HCT116 (cell line): ENCODE data around the gene PTDSS2. TPM values are rescaled to one million over a fixed set of nuclear protein-coding genes. Genes with fewer than 3 reads are reported as not detected.

Experiments used
- ATAC-seq: fragments of 200-7000 bp; cut with Tn5 transposase; 2 replicates; pipeline ENCODE4 v1.9.1; 2020; ENCODE audit warnings: mild to moderate bottlenecking, moderate library complexity
- BruUV-seq: library from RNA; stranded (reverse); fragments of 400-500 nt; replicated peaks from 2 replicates; lab custom pipeline; 2021; lab: Mats Ljungman, UMichigan
- CTCF ChIA-PET: fragments of 300-600 bp; sonication (Branson Sonifier 250); formaldehyde crosslinking; loops from one replicate; lab custom pipeline; 2021; ENCODE audit warnings: antibody characterized with exemption; lab: Charles Lee
- POLR2A ChIA-PET: fragments of 300-600, 350-600 bp; sonication (Branson Sonifier 250); formaldehyde crosslinking; loops from one replicate; lab custom pipeline; 2021; ENCODE audit warnings: antibody characterized with exemption; lab: Charles Lee
- RAD21 ChIA-PET, 2 experiments: fragments of 300-600 bp; sonication (Branson Sonifier 250); formaldehyde crosslinking; loops; one replicate each; lab custom pipeline; 2023; ENCODE audit warnings: low total read pairs in 2 of 2; ENCODE audit not compliant: uncharacterized antibody in 2 of 2, unreplicated experiment in 2 of 2, low non-redundant PET in 1 of 2; lab: Charles Lee
- DNase-seq: peaks from one replicate; pipeline ENCODE4 v3.0.0-alpha.2; 2010; ENCODE audit warnings: low read depth, low spot score
- H2AFZ ChIP-seq: fragments of 200-600 bp; shearing (Covaris generic), sonication (generic); 2 replicates; pipeline ENCODE4 v1.6.1; 2017; ENCODE audit warnings: low read depth, mixed run types, mixed read lengths, antibody characterized with exemption, low read length; ENCODE audit not compliant: poor library complexity, severe bottlenecking
- H3K27ac ChIP-seq: 2 replicates; pipeline ENCODE4 v1.5.1; 2012; ENCODE audit warnings: low read depth, low read length
- H3K27me3 ChIP-seq: fragments of 200-600 bp; sonication (generic); 2 replicates; pipeline ENCODE4 v1.6.1; 2016; ENCODE audit warnings: mixed run types, low read length, mixed read lengths; ENCODE audit not compliant: insufficient read depth
- H3K36me3 ChIP-seq, 2 experiments: fragments of 200-500 bp in 1 of 2; fragments of 200-600 bp in 1 of 2; sonication (Bioruptor generic) in 1 of 2; sonication (generic) in 1 of 2; 2 replicates each; pipeline versions ENCODE4 v1.5.1 to v1.6.1; 2014 to 2016; ENCODE audit warnings: low read length in 2 of 2, inconsistent platforms in 1 of 2, mixed read lengths in 1 of 2, mixed run types in 1 of 2; ENCODE audit not compliant: insufficient read depth in 2 of 2, control insufficient read depth in 1 of 2
- H3K4me1 ChIP-seq, 2 experiments: fragments of 200-600 bp in 1 of 2; sonication (generic) in 1 of 2; 2 replicates each; pipeline versions ENCODE4 v1.5.1 to v1.6.1; 2012 to 2017; ENCODE audit warnings: low read length in 2 of 2, inconsistent platforms in 1 of 2, mild to moderate bottlenecking in 1 of 2, mixed read lengths in 1 of 2, mixed run types in 1 of 2, moderate library complexity in 1 of 2; ENCODE audit not compliant: insufficient read depth in 2 of 2, control insufficient read depth in 1 of 2
- H3K4me2 ChIP-seq: fragments of 200-600 bp; sonication (generic); 2 replicates; pipeline ENCODE4 v1.6.1; 2017; ENCODE audit warnings: mixed run types, low read length, mixed read lengths
- H3K4me3 ChIP-seq, 2 experiments: fragments of 200-600 bp in 1 of 2; sonication (generic) in 1 of 2; replicated peaks in 1 of 2; 2 replicates each; pipeline ENCODE4 v1.5.1; 2011 to 2016; ENCODE audit warnings: low read length in 2 of 2, control low read depth in 1 of 2, low read depth in 1 of 2, mild to moderate bottlenecking in 1 of 2, mixed read lengths in 1 of 2, mixed run types in 1 of 2
- H3K79me2 ChIP-seq: fragments of 200-600 bp; sonication (generic); 2 replicates; pipeline ENCODE4 v1.6.1; 2017; ENCODE audit warnings: mild to moderate bottlenecking, mixed run types, low read length, moderate library complexity, mixed read lengths; ENCODE audit not compliant: insufficient read depth
- H3K9ac ChIP-seq: fragments of 200-600 bp; sonication (generic); 2 replicates; pipeline ENCODE4 v1.6.1; 2016; ENCODE audit warnings: low read length, mixed read lengths
- H3K9me2 ChIP-seq: fragments of 200-600 bp; sonication (generic), shearing (Covaris generic); 2 replicates; pipeline ENCODE4 v1.6.1; 2017; ENCODE audit warnings: mixed run types, mild to moderate bottlenecking, moderate library complexity; ENCODE audit not compliant: insufficient read depth
- H3K9me3 ChIP-seq, 2 experiments: fragments of 200-500 bp in 1 of 2; fragments of 200-600 bp in 1 of 2; sonication (Bioruptor generic) in 1 of 2; sonication (generic) in 1 of 2; 2 replicates each; pipeline ENCODE4 v1.6.1; 2014 to 2017; ENCODE audit warnings: low read length in 2 of 2, mixed read lengths in 2 of 2, inconsistent platforms in 1 of 2, low read depth in 1 of 2, mild to moderate bottlenecking in 1 of 2, mixed run types in 1 of 2, moderate library complexity in 1 of 2; ENCODE audit not compliant: control insufficient read depth in 1 of 2, insufficient read depth in 1 of 2
- H4K20me1 ChIP-seq: fragments of 200-600 bp; sonication (generic), shearing (Covaris generic); 2 replicates; pipeline ENCODE4 v1.6.1; 2017; ENCODE audit warnings: mixed run types, mild to moderate bottlenecking, moderate library complexity; ENCODE audit not compliant: insufficient read depth
- ATF3 ChIP-seq: IDR thresholded peaks from 2 replicates; pipeline ENCODE4 v1.6.1; 2012
- CBX3 ChIP-seq: IDR thresholded peaks from 2 replicates; pipeline ENCODE4 v1.6.1; 2012; ENCODE audit warnings: low read depth
- CTCF ChIP-seq, 3 experiments: fragments of 200-600 bp in 1 of 3; sonication (generic) in 1 of 3; IDR thresholded peaks in 2 of 3; conservative IDR thresholded peaks in 1 of 3; 2 replicates each; pipeline ENCODE4 v1.5.1; 2012 to 2017; ENCODE audit warnings: low read depth in 2 of 3, low read length in 2 of 3, antibody characterized with exemption in 1 of 3, borderline replicate concordance in 1 of 3, control low read depth in 1 of 3, mild to moderate bottlenecking in 1 of 3, mixed read lengths in 1 of 3, mixed run types in 1 of 3, moderate library complexity in 1 of 3; ENCODE audit not compliant: insufficient read depth in 1 of 3
- EGR1 ChIP-seq: IDR thresholded peaks from 2 replicates; pipeline ENCODE4 v1.6.1; 2012; ENCODE audit warnings: low read depth
- ELF1 ChIP-seq: IDR thresholded peaks from 2 replicates; pipeline ENCODE4 v1.6.1; 2012; ENCODE audit warnings: low read depth, borderline replicate concordance
- FOSL1 ChIP-seq: IDR thresholded peaks from 2 replicates; pipeline ENCODE4 v1.6.1; 2012; ENCODE audit warnings: low read depth
- JUND ChIP-seq: IDR thresholded peaks from 2 replicates; pipeline ENCODE4 v1.6.1; 2012
- MAX ChIP-seq: IDR thresholded peaks from 2 replicates; pipeline ENCODE4 v1.6.1; 2012
- RAD21 ChIP-seq: IDR thresholded peaks from 2 replicates; pipeline ENCODE4 v1.6.1; 2012; ENCODE audit warnings: low read depth, mild to moderate bottlenecking
- SIN3A ChIP-seq: IDR thresholded peaks from 2 replicates; pipeline ENCODE4 v1.6.1; 2012; ENCODE audit warnings: low read depth
- SP1 ChIP-seq: IDR thresholded peaks from 2 replicates; pipeline ENCODE4 v1.6.1; 2012; ENCODE audit warnings: low read depth
- SRF ChIP-seq: IDR thresholded peaks from 2 replicates; pipeline ENCODE4 v1.6.1; 2012; ENCODE audit warnings: low read depth
- TCF7L2 ChIP-seq: IDR thresholded peaks from 2 replicates; pipeline ENCODE4 v1.7.0; 2011; ENCODE audit warnings: borderline replicate concordance, inconsistent platforms; ENCODE audit not compliant: insufficient read depth, insufficient read length; ENCODE audit errors: extremely low read depth
- ZBTB33 ChIP-seq: IDR thresholded peaks from 2 replicates; pipeline ENCODE4 v1.6.1; 2011; ENCODE audit warnings: mild to moderate bottlenecking, low read length, moderate library complexity; ENCODE audit not compliant: insufficient replicate concordance; ENCODE audit errors: extremely low read depth
- ZNF274 ChIP-seq: fragments of 200-500 bp; sonication (Bioruptor generic); IDR thresholded peaks from 2 replicates; pipeline ENCODE4 v1.6.1; 2014; ENCODE audit warnings: mild to moderate bottlenecking, low read depth, low read length, inconsistent platforms
- intact Hi-C: fragments of 100-400 bp; cut with micrococcal nuclease; formaldehyde crosslinking; loops from 2 replicates; pipeline ENCODE4 v1.10.0; 2022
- total RNA-seq: library from RNA; stranded (reverse); gene quantifications from one replicate; pipeline ENCODE4 v1.2.1, GENCODE V29; 2021; ENCODE audit not compliant: unreplicated experiment

Gene PTDSS2
- total RNA-seq, 1 experiment from 2014 or later, result 40.1 TPM

- POLR2A ChIA-PET, result no interaction called here
- CTCF ChIA-PET, result interaction anchor here (1.3 kb wide), 1 partner anchor 22 kb away, joined by 4 read pairs; no protein-coding TSS in a partner anchor
These were observed 23.2 kb upstream of the PTDSS2 start for GRCh38 chr11:426851-427250.

GRCh38 chr11:428295-428694 is 21.8 kb upstream of the PTDSS2 start:
- ATAC-seq, result no peak
- 0 out of 4 replicates have a peak, but pooled peaks cover 0 to 3% of the 10 kb centered on the region in 2 experiments for H3K36me3 ChIP-seq
- BruUV-seq, result no TSS peak
- CTCF ChIA-PET, result no interaction called here
- no peaks in the 10 kb centered on the region for H3K9me3 ChIP-seq
- no peak overlapping the region for H3K4me3 ChIP-seq
- intact Hi-C loops, result no loop called here
- POLR2A ChIA-PET, result no interaction called here
- H3K27me3 ChIP-seq, result no peaks in the 10 kb centered on the region
- H3K79me2 ChIP-seq, result no peaks in the 10 kb centered on the region
- no peak for DNase-seq
- H3K4me1 ChIP-seq, result no peaks in the 10 kb centered on the region
- no peak overlapping the region for H3K4me2 ChIP-seq
- H3K27ac ChIP-seq, result no peak overlapping the region
- no peak overlapping the region for H2AFZ ChIP-seq
- no peaks in the 10 kb centered on the region for H3K9me2 ChIP-seq
- no peak overlapping the region for H3K9ac ChIP-seq
- RAD21 ChIA-PET, result no interaction called here
- H4K20me1 ChIP-seq, result no peaks in the 10 kb centered on the region
- TF ChIP-seq MAX (no peak), TCF7L2 (no peak), JUND (no peak), RAD21 (no peak), FOSL1 (no peak), ELF1 (no peak), SP1 (no peak), CBX3 (no peak), ZNF274 (no peak), ZBTB33 (no peak), SRF (no peak), EGR1 (no peak), ATF3 (no peak)

More at GRCh38 chr11:426851-427250, 23.2 kb upstream of the PTDSS2 start:
- Histone ChIP-seq H3K9me3 (no peaks in the 10 kb centered on the region), H4K20me1 (no peaks in the 10 kb centered on the region), H3K4me2 (no peak overlapping the region), H3K9ac (no peak overlapping the region), H3K36me3 (no peaks in the 10 kb centered on the region), H3K79me2 (no peaks in the 10 kb centered on the region), H2AFZ (no peak overlapping the region), H3K27me3 (no peaks in the 10 kb centered on the region), H3K4me1 (no peaks in the 10 kb centered on the region), H3K4me3 (no peak overlapping the region), H3K27ac (no peak overlapping the region), H3K9me2 (no peaks in the 10 kb centered on the region)
- no peak for TF ChIP-seq CTCF (IDR thresholded peaks at IDR 0.05 in 2 of 3, conservative IDR thresholded peaks at IDR 0.05 in 1 of 3; ENCODE audit: borderline replicate concordance in 1 of 3, insufficient read depth in 1 of 3, low read depth in 2 of 3, low read length in 2 of 3)
- no peak for TF ChIP-seq SIN3A
- no TSS peak for BruUV-seq
- intact Hi-C loops, result no loop called here
- RAD21 ChIA-PET, result no interaction called here
- ATAC-seq (no peak), DNase-seq (no peak)
